Activated T-cell treated with anti-CD3 and anti-CD28 coated beads, Interleukin-2, amount 50 U/mL, for 24 hours (primary cell): ENCODE measurements around the gene POMZP3.
A peak's percentile ranks its signal among the peaks of the same experiment; 100 is the strongest.
"Not testable (repeated sequence)": the region's sequence is repeated elsewhere in the genome, so short reads cannot be mapped to it uniquely, and the experiment has no call there.

Experiments used
- DNase-seq: peaks from one replicate; pipeline ENCODE4 v3.0.0-alpha.2; 2020
- H3K27ac Mint-ChIP-seq: 2 replicates; pipeline ENCODE4 v1.8.0; 2020; ENCODE audit warnings: mild to moderate bottlenecking, mixed read lengths
- H3K27me3 Mint-ChIP-seq: 2 replicates; pipeline ENCODE4 v1.8.0; 2020; ENCODE audit warnings: mixed read lengths
- H3K36me3 Mint-ChIP-seq: 2 replicates; pipeline ENCODE4 v1.8.0; 2020; ENCODE audit warnings: low read depth, mixed read lengths
- H3K4me1 Mint-ChIP-seq: 2 replicates; pipeline ENCODE4 v1.8.0; 2020; ENCODE audit warnings: low read depth, mixed read lengths
- H3K4me3 Mint-ChIP-seq: 2 replicates; pipeline ENCODE4 v1.8.0; 2020; ENCODE audit warnings: mild to moderate bottlenecking, moderate library complexity, mixed read lengths
- H3K9me3 Mint-ChIP-seq: 2 replicates; pipeline ENCODE4 v1.8.0; 2020; ENCODE audit warnings: mixed read lengths

Gene POMZP3

DNA sequence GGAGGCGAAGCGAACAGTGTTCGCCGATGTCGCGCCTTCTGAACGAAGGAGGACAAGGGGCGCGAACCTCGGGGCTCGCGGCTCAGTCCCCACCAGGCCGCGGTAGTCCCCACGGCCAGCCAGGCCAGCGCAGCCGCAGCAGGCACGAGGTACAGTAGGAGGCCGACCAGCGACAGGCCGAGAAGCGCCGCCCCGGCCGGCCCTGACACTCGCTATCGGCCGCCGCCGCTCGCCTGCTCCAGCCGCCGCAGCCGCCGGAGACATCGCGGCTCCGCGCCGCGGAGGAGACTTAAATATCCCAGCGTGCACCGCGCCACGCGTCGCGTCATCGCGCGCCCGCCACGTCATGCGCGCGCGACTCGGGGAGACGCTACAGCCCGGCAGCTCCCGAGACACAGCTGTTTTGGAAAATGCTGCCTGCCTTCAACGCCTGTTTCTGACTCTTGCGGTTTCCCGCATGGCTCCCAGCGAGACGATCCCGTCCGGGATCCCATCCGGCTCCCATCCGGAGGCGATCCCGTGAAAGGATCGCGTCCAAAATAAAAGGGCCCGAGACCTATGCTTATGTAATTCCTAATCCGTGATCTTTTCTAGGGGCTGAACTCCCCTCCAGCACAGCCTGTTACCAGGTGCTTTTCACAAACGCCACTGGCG, at the start of gene POMZP3:
Gene POMZP3, minus strand, starts transcription at position 291 of the 654 bp plus-strand sequence. CDS start 1,215 bp downstream, outside the sequence.
- Mint-ChIP-seq H3K36me3 (peaks cover 19% of the 10 kb centered on the region), H3K4me3 (peak within 1 kb of the TSS; percentile 87), H3K27ac (peak within 1 kb of the TSS; percentile 95)
- DNase-seq = peak; percentile 78
- H3K4me1 Mint-ChIP-seq, H3K9me3 Mint-ChIP-seq, H3K27me3 Mint-ChIP-seq: not testable (repeated sequence)

GRCh38 chr7:76675783-76676182, 48.7 kb upstream of the POMZP3 start:
- not testable (repeated sequence) for H3K36me3 Mint-ChIP-seq, H3K27ac Mint-ChIP-seq, H3K4me1 Mint-ChIP-seq, H3K4me3 Mint-ChIP-seq, H3K9me3 Mint-ChIP-seq, DNase-seq
- peaks cover 30% of the 10 kb centered on the region for H3K27me3 Mint-ChIP-seq

DNA sequence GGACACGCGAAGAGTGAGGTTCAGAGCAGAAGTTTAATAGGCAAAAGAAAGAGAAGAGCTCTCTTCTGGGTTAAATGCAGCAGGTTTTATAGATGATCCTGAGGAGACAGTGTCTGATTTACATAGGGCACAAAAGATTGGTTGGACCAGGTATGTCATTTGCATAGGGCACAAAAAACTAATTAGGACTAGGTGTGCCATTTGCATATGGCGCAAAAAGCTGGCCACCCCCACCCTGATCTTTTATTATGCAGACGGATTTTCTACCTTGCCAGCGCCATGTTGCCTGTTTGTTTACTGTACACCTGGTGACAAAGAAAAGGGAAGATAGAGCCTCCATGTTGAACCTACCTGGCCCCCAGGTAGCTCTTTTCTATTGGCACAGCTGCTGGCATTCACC, 46.3 kb upstream of the POMZP3 start:
- not testable (repeated sequence) for H3K9me3 Mint-ChIP-seq, H3K4me1 Mint-ChIP-seq, H3K27ac Mint-ChIP-seq, H3K4me3 Mint-ChIP-seq, H3K36me3 Mint-ChIP-seq, DNase-seq
- H3K27me3 Mint-ChIP-seq = peaks cover 16% of the 10 kb centered on the region

DNA sequence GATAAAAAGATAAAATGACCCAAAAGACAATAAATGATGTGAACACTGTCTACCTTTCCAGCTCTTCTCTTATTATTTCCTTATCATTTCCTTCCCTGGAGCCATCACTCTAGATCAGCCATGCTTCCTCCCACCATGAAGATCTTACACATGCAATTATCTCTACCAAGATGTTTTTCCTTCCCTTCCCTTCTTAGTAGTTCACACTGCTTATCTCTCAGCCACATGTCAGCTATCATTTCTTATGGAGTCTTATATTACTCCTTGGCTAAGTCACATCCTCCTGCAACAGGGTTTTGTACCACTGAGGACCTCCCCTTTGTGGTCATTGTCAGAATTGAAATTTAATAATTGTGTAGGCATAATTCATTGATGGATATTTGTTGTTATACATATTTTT, 32.1 kb upstream of the POMZP3 start:
- not testable (repeated sequence) for H3K4me3 Mint-ChIP-seq, H3K4me1 Mint-ChIP-seq, H3K9me3 Mint-ChIP-seq, H3K27ac Mint-ChIP-seq, H3K27me3 Mint-ChIP-seq, DNase-seq, H3K36me3 Mint-ChIP-seq

DNA sequence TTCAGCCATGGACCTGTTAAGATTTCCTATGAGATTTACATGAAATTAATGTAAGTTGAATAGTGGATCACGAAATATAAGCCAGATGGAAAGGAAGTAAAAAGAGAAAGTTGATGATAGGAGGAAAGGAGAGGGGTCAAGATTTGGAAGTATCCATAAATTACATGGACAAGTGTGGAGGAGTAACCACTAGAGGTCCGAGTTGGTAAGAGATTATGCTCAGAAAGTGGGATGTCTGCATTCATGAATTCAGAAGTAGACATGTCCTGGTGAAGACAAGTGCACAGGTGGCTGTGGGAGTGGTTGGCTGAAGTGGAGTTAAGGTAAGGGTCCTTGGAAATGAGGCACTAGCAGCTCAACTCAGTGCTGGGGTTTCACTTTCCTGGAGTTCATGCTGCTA, 29.3 kb upstream of the POMZP3 start:
- not testable (repeated sequence) for H3K36me3 Mint-ChIP-seq, H3K4me1 Mint-ChIP-seq, H3K27ac Mint-ChIP-seq, H3K4me3 Mint-ChIP-seq, H3K27me3 Mint-ChIP-seq, DNase-seq, H3K9me3 Mint-ChIP-seq

DNA sequence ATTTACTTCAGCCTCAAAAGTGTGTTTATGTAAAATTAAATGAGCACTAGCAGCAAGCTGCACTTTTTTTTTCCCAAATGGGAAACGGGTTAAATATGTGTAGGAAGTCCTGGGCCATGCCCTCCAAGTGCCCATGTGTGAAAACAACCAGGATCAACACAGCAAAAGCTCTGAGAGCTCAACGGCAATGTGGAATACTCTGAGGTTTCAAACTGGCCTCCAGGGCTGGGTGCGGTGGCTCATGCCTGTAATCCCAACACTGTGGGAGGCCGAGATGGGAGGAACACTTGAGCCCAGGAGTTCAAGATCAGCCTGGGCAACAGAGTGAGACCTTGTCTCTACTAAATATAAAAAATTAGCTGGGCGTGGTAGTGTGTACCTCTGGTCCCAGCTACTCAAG, 15.5 kb upstream of the POMZP3 start:
- H3K4me3 Mint-ChIP-seq, H3K9me3 Mint-ChIP-seq, DNase-seq, H3K27ac Mint-ChIP-seq, H3K27me3 Mint-ChIP-seq, H3K4me1 Mint-ChIP-seq, H3K36me3 Mint-ChIP-seq: not testable (repeated sequence)

- H3K27me3 Mint-ChIP-seq, H3K27ac Mint-ChIP-seq, H3K4me1 Mint-ChIP-seq, H3K9me3 Mint-ChIP-seq, H3K36me3 Mint-ChIP-seq, DNase-seq, H3K4me3 Mint-ChIP-seq: not testable (repeated sequence)
These were observed 10.1 kb upstream of the POMZP3 start for GRCh38 chr7:76637061-76637691.

GRCh38 chr7:76626581-76626980, 498 bp downstream of the POMZP3 start:
- Mint-ChIP-seq H3K4me3 (peak overlapping the region; percentile 84), H3K27ac (peak overlapping the region; percentile 91), H3K36me3 (peaks cover 19% of the 10 kb centered on the region)
- not testable (repeated sequence) for H3K27me3 Mint-ChIP-seq, H3K9me3 Mint-ChIP-seq, H3K4me1 Mint-ChIP-seq
- peak; percentile 50 for DNase-seq

GRCh38 chr7:76619439-76620190, 7.5 kb downstream of the POMZP3 start:
- H3K36me3 Mint-ChIP-seq = peaks cover 26% of the 10 kb centered on the region
- DNase-seq, H3K27me3 Mint-ChIP-seq, H3K27ac Mint-ChIP-seq, H3K4me3 Mint-ChIP-seq, H3K4me1 Mint-ChIP-seq, H3K9me3 Mint-ChIP-seq: not testable (repeated sequence)

GRCh38 chr7:76613783-76614182, 13.3 kb downstream of the POMZP3 start:
- H3K36me3 Mint-ChIP-seq = peaks cover 16% of the 10 kb centered on the region
- not testable (repeated sequence) for H3K9me3 Mint-ChIP-seq, H3K27ac Mint-ChIP-seq, H3K4me3 Mint-ChIP-seq, H3K4me1 Mint-ChIP-seq, DNase-seq, H3K27me3 Mint-ChIP-seq

- DNase-seq, H3K27ac Mint-ChIP-seq, H3K4me3 Mint-ChIP-seq, H3K4me1 Mint-ChIP-seq, H3K27me3 Mint-ChIP-seq, H3K9me3 Mint-ChIP-seq: not testable (repeated sequence)
- peaks cover 13% of the 10 kb centered on the region for H3K36me3 Mint-ChIP-seq
These were observed 14.8 kb downstream of the POMZP3 start for GRCh38 chr7:76612232-76612631.

DNA sequence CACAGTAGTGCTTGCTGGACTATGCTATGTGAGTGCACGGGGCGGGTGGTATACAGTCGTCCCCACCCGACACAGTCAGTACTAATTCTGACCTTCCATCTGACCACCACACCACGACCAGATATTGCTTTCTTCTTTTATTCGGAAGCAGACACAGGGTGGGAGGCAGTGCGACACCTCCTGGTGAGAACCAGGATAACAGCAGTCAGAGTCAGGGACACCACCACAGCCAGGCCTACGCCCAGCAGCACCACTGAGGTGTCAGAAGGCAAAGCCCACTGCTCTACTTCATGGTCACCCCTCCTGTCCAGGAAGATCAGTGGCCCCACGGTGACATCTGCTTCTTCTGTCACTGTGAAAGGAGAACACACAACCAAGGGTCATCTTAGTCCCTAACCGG, 17.2 kb downstream of the POMZP3 start:
- H3K27me3 Mint-ChIP-seq, DNase-seq: not testable (repeated sequence)

DNA sequence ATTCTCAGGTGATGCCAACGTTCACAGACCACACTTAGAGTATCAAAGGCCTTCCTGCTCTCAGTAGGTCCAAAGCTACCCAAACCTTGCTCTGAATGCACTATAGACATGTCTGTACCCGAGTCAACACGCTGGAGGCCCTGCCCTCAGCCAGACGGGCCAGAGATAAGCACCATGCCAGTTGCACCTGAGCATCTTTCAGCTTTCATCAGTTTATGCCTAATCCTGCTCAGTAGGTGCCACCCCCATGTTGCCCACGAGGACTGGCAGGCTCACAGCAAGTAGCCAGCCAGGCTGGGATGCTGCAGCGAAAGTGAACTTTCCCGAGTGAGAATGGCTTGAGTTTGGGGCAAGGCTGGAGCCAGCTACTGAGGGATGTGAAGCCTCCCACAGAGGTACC, 18.6 kb downstream of the POMZP3 start:
- H3K27me3 Mint-ChIP-seq, H3K36me3 Mint-ChIP-seq, H3K4me3 Mint-ChIP-seq, H3K9me3 Mint-ChIP-seq: not testable (repeated sequence)
- DNase-seq = peak; percentile 39
- peaks cover 14% of the 10 kb centered on the region for H3K4me1 Mint-ChIP-seq
- peak overlapping the region; percentile 12 for H3K27ac Mint-ChIP-seq

More for the DNA sequence above, 17.2 kb downstream of the POMZP3 start:
- not testable (repeated sequence) for H3K27ac Mint-ChIP-seq, H3K4me3 Mint-ChIP-seq, H3K9me3 Mint-ChIP-seq, H3K36me3 Mint-ChIP-seq
- peaks cover 14% of the 10 kb centered on the region for H3K4me1 Mint-ChIP-seq

DNA sequence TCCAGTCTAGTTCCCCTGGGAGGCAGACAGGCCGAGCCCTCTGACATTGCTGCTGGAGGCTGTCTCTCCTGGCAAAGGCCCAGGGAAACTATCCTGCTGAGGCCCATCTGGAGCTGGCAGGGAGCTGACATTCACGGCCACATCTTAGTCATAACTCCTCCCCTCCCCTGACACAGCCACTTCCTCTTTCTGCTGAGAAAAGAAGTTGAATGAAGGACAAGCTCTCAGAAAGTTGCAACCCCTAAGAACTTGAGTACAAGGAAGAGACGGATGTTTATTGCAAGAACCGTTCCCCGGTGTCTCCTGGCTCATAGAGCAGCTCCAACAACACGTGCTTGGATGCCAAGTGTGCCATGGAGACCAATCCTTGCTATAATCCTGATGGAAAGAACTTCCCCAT, 21.1 kb downstream of the POMZP3 start:
- not testable (repeated sequence) for H3K36me3 Mint-ChIP-seq, H3K27me3 Mint-ChIP-seq, H3K9me3 Mint-ChIP-seq, H3K4me3 Mint-ChIP-seq
- H3K27ac Mint-ChIP-seq = peak overlapping the region; percentile 83
- peak; percentile 60 for DNase-seq
- peaks cover 14% of the 10 kb centered on the region for H3K4me1 Mint-ChIP-seq

- peak overlapping the region; percentile 78 for H3K27ac Mint-ChIP-seq
- H3K27me3 Mint-ChIP-seq, H3K36me3 Mint-ChIP-seq, DNase-seq, H3K9me3 Mint-ChIP-seq, H3K4me3 Mint-ChIP-seq: not testable (repeated sequence)
- H3K4me1 Mint-ChIP-seq = peaks cover 33% of the 10 kb centered on the region
These were observed 26.4 kb downstream of the POMZP3 start for GRCh38 chr7:76600650-76601049.
